Spleen (tissue), 13 donors: ENCODE data around the gene COPS8. TPM values are rescaled to one million over a fixed set of nuclear protein-coding genes. Genes with fewer than 3 reads are reported as not detected.

Experiments
- DNase-seq: peaks from one replicate; pipeline ENCODE4 v3.0.0-alpha.2; 2020
- H3K27ac ChIP-seq, 8 donors: fragments of 200-600 bp; sonication (generic) in 7 of 8; 1 replicate in 4 of 8; 2 replicates in 4 of 8; pipeline versions ENCODE4 v1.5.0 to v1.8.0; 2016 to 2021; ENCODE audit warnings: inconsistent platforms in 4 of 8, mild to moderate bottlenecking in 4 of 8, moderate library complexity in 1 of 8
- H3K27me3 ChIP-seq, 7 donors: fragments of 200-600 bp; sonication (generic) in 6 of 7; replicated peaks in 1 of 7; 1 replicate in 4 of 7; 2 replicates in 3 of 7; pipeline versions ENCODE4 v1.5.0 to v1.8.0; 2016 to 2021; ENCODE audit warnings: inconsistent platforms in 3 of 7, mild to moderate bottlenecking in 1 of 7
- H3K36me3 ChIP-seq, 6 donors: fragments of 200-600 bp; sonication (generic) in 5 of 6; 1 replicate in 4 of 6; 2 replicates in 2 of 6; pipeline versions ENCODE4 v1.5.0 to v1.8.0; 2016 to 2021; ENCODE audit warnings: inconsistent platforms in 2 of 6
- H3K4me1 ChIP-seq, 6 donors: fragments of 200-600 bp; sonication (generic) in 5 of 6; 1 replicate in 3 of 6; 2 replicates in 3 of 6; pipeline versions ENCODE4 v1.5.0 to v1.8.0; 2016 to 2021; ENCODE audit warnings: inconsistent platforms in 3 of 6
- H3K4me3 ChIP-seq, 8 donors: fragments of 200-600 bp; sonication (generic) in 7 of 8; 1 replicate in 4 of 8; 2 replicates in 4 of 8; pipeline versions ENCODE4 v1.5.0 to v1.8.0; 2016 to 2021; ENCODE audit warnings: inconsistent platforms in 4 of 8, mild to moderate bottlenecking in 4 of 8, moderate library complexity in 2 of 8
- H3K9me3 ChIP-seq, 8 donors: fragments of 200-600 bp; sonication (generic) in 7 of 8; 1 replicate in 4 of 8; 2 replicates in 4 of 8; pipeline versions ENCODE4 v1.5.0 to v1.8.0; 2016 to 2021; ENCODE audit warnings: inconsistent platforms in 4 of 8
- POLR2A ChIP-seq, 3 donors: fragments of 450-650 bp; IDR thresholded peaks; one replicate each; pipeline ENCODE4 v1.5.1; 2017; ENCODE audit warnings: antibody characterized with exemption in 3 of 3, mild to moderate bottlenecking in 1 of 3
- POLR2AphosphoS5 ChIP-seq, 3 donors: sonication (generic); formaldehyde crosslinking; IDR thresholded peaks; one replicate each; pipeline ENCODE4 v1.5.1; 2017; ENCODE audit warnings: antibody characterized with exemption in 3 of 3
- WGBS, 5 donors: extraction: QIAGEN DNeasy Blood & Tissue Kit in 3 of 5; methylation state at CpG; one replicate each; pipeline versions ENCODE4 v1.1.5 to v1.1.7; 2013 to 2018; 5-methylcytosine and 5-hydroxymethylcytosine counted together
- intact Hi-C: fragments of 100-400 bp; cut with DNase I; formaldehyde crosslinking; loops from one replicate; pipeline ENCODE4 v1.15.0; 2023; ENCODE audit warnings: low total_unique reads
- long read RNA-seq, 2 donors: transcript quantifications; one replicate each; lab custom pipeline, GENCODE V29; 2026
- polyA plus RNA-seq, 3 donors: library from polyadenylated mRNA; stranded (reverse); fragments of 200-250 nt; gene quantifications; one replicate each; pipeline ENCODE4 v1.2.1, GENCODE V29; 2013
- total RNA-seq, 7 donors: library from RNA; depleted of rRNA in 3 of 7; stranded (reverse); fragments of >200 nt in 3 of 7; fragmentation: NEBNext Ultra II Directional in 4 of 7; extraction: Animal tissue kit (Norgen Biotek cat#: 25700) in 4 of 7; gene quantifications; one replicate each; pipeline versions ENCODE4 v1.1.0 to v1.2.1, GENCODE V29; 2016 to 2021
- TF ChIP-seq, protein P1 (sequence below), 11 experiments: fragments of 200-600 bp in 7 of 11; fragments of 450-650 bp in 4 of 11; sonication (generic) in 4 of 11; IDR thresholded peaks in 8 of 11; conservative IDR thresholded peaks in 3 of 11; 1 replicate in 7 of 11; 2 replicates in 4 of 11; pipeline versions ENCODE4 v1.4.0 to v1.8.0; 2016 to 2021; ENCODE audit warnings: antibody characterized with exemption in 11 of 11, inconsistent platforms in 4 of 11, mild to moderate bottlenecking in 1 of 11
- donor health status: healthy with polysubstance abuse.
- donor health status: DM: no; HTN: no; CAD: no; lungs with moderate emphysema.
- donor health status: DM: no; HTN: no; CAD: no.
- donor health status: Bipolar disorder and iron deficiency.
- donor health status: healthy.
- donor health status: DM: no; HTN: no; CAD: no.
- donor health status: DM: yes; HTN: yes; CAD: no.

Gene COPS8
- total RNA-seq (10 to 100 TPM; 26.9 to 67.9 (median 32.8) TPM), polyA plus RNA-seq (10 to 100 TPM; 21.3 to 30.6 (median 29.6) TPM)
- long read RNA-seq, donor 1, full-length matches to known transcripts, result 38 of 48 reads
- long read RNA-seq, donor 1, partial matches to known transcripts, result 10 of 48 reads
- long read RNA-seq, donor 1, other reads (novel, unspliced or antisense), result 0 of 48 reads
- long read RNA-seq, donor 2, full-length matches to known transcripts, result 25 of 25 reads
- long read RNA-seq, donor 2, partial matches to known transcripts, result 0 of 25 reads
- long read RNA-seq, donor 2, other reads (novel, unspliced or antisense), result 0 of 25 reads

- intact Hi-C loops, result no loop called here
- no peaks in the 10 kb centered on the region for H3K9me3 ChIP-seq
- no peaks in the 10 kb centered on the region for H3K27me3 ChIP-seq
- peak; percentile 99 for DNase-seq
- peaks cover 0 to 31% (median 10%) of the 10 kb centered on the region in 6 donors for H3K36me3 ChIP-seq
- peak within 1 kb of the TSS; percentile 54 to 93 (median 88) for H3K4me3 ChIP-seq
- H3K4me1 ChIP-seq, result peaks cover 10 to 57% (median 29%) of the 10 kb centered on the region in 6 donors
- peak within 1 kb of the TSS; percentile 66 to 89 (median 84) for H3K27ac ChIP-seq
- peak; percentile 49 to 72 (median 64) for TF ChIP-seq POLR2A (IDR thresholded peaks at IDR 0.05)
- TF ChIP-seq, protein P1, sequence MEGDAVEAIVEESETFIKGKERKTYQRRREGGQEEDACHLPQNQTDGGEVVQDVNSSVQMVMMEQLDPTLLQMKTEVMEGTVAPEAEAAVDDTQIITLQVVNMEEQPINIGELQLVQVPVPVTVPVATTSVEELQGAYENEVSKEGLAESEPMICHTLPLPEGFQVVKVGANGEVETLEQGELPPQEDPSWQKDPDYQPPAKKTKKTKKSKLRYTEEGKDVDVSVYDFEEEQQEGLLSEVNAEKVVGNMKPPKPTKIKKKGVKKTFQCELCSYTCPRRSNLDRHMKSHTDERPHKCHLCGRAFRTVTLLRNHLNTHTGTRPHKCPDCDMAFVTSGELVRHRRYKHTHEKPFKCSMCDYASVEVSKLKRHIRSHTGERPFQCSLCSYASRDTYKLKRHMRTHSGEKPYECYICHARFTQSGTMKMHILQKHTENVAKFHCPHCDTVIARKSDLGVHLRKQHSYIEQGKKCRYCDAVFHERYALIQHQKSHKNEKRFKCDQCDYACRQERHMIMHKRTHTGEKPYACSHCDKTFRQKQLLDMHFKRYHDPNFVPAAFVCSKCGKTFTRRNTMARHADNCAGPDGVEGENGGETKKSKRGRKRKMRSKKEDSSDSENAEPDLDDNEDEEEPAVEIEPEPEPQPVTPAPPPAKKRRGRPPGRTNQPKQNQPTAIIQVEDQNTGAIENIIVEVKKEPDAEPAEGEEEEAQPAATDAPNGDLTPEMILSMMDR (IDR thresholded peaks at IDR 0.05 in 8 of 11, conservative IDR thresholded peaks at IDR 0.05 in 3 of 11), result peak in 7 of 11 experiments; percentile 28 to 59 (median 42)
- TF ChIP-seq POLR2AphosphoS5 (IDR thresholded peaks at IDR 0.05), result peak; percentile 98 to 99 (median 98)
- 0 to 1% (median 0%) methylated on average over 54 to 86 of the region's 86 CpGs for WGBS, 5 donors
Measured at GRCh38 chr2:237085248-237086221, at the start of gene COPS8. Gene COPS8, plus strand, starts transcription at chr2:237085889. Its CDS starts 76 bp downstream, at chr2:237085965.

DNA sequence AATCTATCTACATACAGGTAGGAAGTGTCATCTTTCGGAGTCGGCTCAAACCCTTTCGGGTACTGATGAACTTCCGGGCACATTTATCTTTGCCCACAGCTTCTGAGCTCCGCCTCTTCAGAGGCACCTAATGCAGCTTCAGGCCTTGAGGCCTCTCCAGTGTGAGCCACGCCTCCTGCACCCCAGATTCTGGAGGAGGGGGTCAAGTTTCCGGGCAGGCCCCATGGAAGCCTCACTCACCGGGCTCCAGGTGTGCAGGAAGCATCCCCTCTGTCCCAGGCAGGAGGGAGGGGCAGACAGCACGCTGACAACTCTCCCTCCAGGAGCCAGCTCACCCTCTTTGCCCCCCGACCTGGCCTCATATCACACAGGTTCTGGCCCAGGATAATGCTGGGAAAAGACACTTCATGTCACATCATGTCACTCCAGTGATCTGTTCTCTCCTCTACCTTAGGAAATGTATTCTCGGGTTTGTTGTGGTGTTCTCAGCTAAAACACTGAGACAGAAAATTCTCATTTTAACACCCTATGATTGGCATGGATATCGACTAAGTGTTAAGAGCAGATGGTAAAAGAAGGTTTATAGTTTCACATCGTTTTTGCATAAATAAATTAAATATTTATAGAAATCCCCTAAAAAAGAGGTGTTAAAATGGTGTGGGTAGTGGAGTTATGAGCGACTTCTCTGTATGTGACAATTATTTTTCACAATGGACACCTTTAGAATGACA, 46.2 kb upstream of the COPS8 start:
- WGBS, 5 donors, result 87 to 93% (median 91%) methylated on average over 13 to 14 of the region's 14 CpGs
- TF ChIP-seq POLR2AphosphoS5 (IDR thresholded peaks at IDR 0.05) (no peak), POLR2A (IDR thresholded peaks at IDR 0.05) (no peak)
- TF ChIP-seq, protein P1 (IDR thresholded peaks at IDR 0.05 in 8 of 11, conservative IDR thresholded peaks at IDR 0.05 in 3 of 11), result no peak
- Histone ChIP-seq H3K4me3 (no peak overlapping the region), H3K4me1 (peaks cover 0 to 6% (median under 1%) of the 10 kb centered on the region in 6 donors), H3K27ac (no peak overlapping the region), H3K27me3 (no peaks in the 10 kb centered on the region), H3K36me3 (no peaks in the 10 kb centered on the region), H3K9me3 (no peaks in the 10 kb centered on the region)
- no peak for DNase-seq
- intact Hi-C loops, result no loop called here

GRCh38 chr2:237041231-237041630, 44.5 kb upstream of the COPS8 start:
- TF ChIP-seq, protein P1 (IDR thresholded peaks at IDR 0.05 in 8 of 11, conservative IDR thresholded peaks at IDR 0.05 in 3 of 11), result no peak
- TF ChIP-seq POLR2A (IDR thresholded peaks at IDR 0.05) (no peak), POLR2AphosphoS5 (IDR thresholded peaks at IDR 0.05) (no peak)
- H3K36me3 ChIP-seq, result no peaks in the 10 kb centered on the region
- intact Hi-C loops, result no loop called here
- H3K4me1 ChIP-seq, result peaks cover 0 to 13% (median 4%) of the 10 kb centered on the region in 6 donors
- H3K4me3 ChIP-seq, result no peak overlapping the region
- H3K27ac ChIP-seq, result no peak overlapping the region
- no peak for DNase-seq
- no peaks in the 10 kb centered on the region for H3K9me3 ChIP-seq
- H3K27me3 ChIP-seq, result no peaks in the 10 kb centered on the region
- 63 to 75% (median 70%) methylated on average over 11 of the region's 11 CpGs for WGBS, 5 donors
